GM18870 (cell line): ENCODE results near the gene LRFN4.

Experiments used
- ATAC-seq: cut with Tn5 transposase; IDR thresholded peaks from one replicate; pipeline ENCODE4 v1.9.1; 2021; ENCODE audit warnings: moderate library complexity; ENCODE audit not compliant: unreplicated experiment

LRFN4 gene

GRCh38 chr11:66887526-66887925 lies 30.7 kb downstream of the LRFN4 start:
- ATAC-seq = no peak

DNA sequence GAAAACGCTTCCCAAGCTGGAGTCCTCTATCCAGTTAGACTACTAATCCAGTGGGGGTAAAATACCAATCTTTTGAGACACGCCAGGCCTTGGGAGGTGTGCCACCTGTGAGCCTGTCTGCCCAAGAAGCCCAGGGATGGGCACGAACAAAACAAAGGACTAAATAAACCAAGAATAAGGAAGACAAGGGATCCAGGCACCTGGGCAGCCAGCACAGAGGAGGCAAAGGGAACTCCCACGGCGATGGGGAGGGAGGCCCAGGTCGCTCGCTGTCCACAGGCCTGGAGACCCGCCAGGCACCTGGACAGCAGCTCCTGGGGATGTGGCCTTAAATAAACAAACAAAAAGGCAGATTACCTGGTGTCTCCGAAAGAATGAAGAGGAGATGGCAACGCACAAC lies 31.4 kb downstream of the LRFN4 start:
- no peak for ATAC-seq

- ATAC-seq = no peak
Measured at GRCh38 chr11:66889960-66890359, 33.1 kb downstream of the LRFN4 start.

DNA sequence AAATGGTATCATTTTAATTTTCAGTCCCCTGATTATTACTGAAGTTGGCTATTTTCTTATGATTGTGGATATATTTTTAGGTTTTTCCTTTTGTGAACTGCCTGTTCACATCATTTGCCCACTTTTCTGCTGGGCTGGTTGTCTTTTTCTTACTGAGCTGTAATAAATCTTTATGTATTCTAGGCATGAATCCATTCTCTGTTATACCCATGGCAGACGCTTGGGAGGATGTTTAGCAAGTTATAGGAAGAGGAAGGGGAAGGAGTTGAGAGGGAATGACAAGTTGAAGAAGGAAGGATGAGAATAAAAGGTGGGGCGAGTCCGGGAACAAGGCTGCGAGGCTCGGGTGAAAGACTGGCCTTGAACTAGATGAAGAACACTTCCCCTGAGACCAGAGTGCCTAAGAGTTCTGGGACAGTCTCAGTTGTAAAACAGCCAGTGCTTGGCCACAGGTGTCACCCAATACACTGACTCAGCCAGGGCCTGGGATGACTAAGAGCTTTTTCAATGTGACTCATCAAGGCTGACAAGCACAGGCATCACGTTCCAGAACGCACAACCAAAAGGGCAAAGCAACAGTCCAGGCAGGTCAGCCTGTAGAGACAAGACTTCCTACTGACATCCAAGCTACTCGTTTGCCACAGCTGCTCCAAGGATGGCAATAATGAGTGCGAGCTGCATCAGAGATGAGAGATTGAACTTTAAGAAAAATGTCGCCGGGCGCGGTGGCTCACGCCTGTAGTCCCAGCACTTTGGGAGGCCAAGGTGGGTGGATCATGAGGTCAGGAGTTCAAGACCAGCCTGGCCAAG lies 35.2 kb downstream of the LRFN4 start:
- peak; percentile 80 for ATAC-seq

DNA sequence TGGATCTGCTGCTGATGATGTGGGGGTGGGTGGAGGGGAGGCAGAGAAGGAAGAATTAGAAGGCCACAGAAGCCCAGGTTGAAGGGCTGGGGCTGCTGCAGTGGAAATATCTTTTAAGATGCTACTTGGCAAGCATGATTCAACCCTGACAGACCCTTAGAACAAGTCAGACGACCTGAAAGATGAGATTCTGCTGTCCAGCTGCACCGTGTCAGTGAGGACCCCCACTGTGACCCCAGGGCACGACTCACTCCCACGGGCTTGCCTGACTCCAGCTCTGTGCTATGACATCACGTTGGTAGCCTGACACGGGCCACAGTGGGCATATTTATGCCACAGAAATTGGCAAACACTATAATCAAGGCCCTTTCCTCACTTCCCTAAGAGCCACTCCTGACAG lies 36.0 kb downstream of the LRFN4 start:
- ATAC-seq = no peak

DNA sequence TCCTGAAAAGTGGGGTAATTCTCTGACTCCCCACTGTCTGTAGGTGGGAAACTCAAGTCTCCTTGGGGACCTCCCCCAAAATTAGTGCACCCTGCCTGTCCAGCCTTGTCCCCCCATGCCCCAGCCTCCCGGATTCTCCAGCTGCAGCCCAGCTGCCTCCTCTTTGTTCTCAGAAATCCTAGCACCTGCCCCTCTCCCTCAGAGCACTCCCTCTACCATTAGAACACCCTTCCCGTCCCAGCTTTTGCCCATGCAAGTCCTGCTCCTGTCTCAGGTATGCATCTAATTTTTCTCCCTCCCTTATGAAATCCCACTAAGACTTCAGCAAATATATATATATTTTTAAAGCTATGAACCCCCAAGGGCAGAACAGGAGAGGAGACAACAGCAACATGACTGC lies 37.3 kb downstream of the LRFN4 start:
- ATAC-seq = no peak

- no peak for ATAC-seq
Measured at GRCh38 chr11:66901964-66902390, 45.1 kb downstream of the LRFN4 start.

GRCh38 chr11:66902486-66903177 lies 45.8 kb downstream of the LRFN4 start:
- no peak for ATAC-seq

DNA sequence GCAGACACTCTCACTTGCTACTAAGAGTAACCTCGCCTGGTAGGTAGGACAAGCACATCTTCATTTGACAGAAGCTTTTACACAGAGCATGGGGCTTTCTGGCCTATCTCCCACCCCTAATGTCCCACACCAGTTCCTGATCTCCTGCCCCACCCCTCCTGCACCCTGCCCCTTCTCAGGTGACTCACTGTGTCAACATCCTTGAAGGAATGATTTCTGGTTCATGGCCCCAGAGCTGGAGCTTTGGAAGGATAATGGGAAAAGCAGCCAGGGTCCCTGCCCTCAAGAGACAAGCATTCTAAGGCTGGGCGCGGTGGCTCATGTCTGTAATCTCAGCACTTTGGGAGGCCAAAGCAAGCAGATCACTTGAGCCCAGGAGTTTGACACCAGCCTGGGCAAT lies 47.2 kb downstream of the LRFN4 start:
- ATAC-seq = no peak

DNA sequence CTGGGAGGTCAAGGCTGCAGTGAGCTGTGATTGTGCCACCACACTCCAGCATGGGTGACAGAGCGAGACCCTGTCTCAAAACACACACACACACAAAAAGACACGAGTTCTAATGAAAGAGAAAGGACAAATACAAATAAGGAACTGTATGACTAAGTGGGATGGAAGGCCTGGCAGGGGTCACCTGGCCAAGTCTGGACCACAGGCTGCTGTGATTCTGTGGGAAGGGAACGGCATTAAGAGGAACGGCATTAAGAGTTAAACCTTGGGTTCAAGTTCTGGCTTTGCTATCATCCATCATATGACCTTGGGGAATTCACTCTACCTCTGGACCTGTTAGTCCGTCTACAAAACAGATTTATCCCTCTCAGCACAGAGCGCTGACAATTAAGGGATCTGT lies 47.7 kb downstream of the LRFN4 start:
- ATAC-seq = no peak

DNA sequence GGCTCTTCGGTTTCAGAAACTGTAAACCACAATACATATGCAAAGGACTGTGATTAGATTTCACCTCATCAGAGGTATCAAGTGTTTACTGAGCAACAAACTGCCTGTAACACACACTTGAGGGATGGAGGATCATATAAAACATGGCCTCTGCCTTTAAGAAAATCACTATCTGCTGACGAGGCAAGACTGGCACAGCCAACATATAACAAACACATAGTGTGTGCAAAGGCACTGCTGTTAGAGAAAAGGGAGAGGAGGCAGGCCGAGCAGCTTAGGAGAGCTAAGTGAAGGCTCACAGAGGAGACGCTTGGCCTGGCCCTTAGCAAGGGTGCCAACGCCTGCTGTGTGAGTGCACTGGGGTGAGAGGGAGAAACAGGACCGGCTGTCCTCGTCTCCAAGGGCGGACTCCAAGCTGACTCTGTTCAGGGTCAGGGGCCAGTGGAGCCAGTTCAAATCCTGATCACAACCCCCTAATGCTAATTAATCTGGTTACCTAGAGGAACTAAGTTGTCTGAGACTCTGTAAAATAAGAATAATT lies 48.2 kb downstream of the LRFN4 start:
- no peak for ATAC-seq

DNA sequence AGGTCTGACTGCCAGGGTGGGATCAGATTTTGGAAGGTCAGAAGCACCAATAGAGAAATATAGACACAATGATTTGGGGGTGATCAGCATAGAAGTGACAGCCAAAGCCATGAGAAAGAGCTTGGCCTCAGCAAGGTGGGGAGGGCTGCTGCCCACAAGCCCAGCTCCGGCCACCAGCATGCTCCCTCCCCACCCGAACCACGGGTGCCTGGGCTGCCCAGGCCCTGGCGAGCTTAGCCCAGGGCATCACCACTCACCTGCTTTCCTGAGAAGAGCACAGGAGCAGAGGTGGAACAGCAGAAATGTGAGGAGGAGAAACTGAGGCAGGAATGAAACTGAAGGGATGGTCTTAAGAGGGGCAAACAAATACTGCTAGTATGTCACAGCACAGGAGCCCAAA lies 48.8 kb downstream of the LRFN4 start:
- ATAC-seq = no peak

DNA sequence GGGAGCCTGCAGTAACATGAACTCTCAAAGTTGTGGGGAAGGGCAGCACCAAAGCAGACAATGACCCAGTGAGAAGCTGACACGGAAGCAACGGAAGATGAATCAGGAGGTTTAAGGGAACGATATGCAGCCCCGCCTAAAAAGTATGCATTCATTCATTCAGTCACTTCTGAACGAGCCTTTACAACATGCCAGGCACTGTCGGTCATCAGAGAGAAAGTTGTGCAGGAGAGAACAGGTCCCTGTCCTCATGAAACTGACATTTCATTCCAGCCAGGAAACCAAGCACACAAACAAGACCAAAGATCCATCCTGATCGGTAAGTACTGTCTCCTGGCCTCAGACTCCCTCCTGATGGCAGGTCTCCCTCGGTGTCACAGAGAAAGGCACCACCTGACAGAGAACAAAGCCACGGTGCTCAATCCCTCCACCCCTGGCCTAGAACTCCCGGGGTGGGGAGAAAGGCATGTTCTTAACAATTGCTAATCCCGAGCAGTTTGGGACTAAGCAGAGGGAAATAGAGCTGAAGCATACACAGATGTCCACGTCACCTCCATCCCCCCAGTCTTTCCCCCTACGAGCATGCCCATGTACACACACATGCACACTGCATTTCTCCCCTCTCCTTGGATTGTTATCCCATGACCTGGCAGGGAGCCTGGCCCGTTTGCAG lies 49.3 kb downstream of the LRFN4 start:
- no peak for ATAC-seq

DNA sequence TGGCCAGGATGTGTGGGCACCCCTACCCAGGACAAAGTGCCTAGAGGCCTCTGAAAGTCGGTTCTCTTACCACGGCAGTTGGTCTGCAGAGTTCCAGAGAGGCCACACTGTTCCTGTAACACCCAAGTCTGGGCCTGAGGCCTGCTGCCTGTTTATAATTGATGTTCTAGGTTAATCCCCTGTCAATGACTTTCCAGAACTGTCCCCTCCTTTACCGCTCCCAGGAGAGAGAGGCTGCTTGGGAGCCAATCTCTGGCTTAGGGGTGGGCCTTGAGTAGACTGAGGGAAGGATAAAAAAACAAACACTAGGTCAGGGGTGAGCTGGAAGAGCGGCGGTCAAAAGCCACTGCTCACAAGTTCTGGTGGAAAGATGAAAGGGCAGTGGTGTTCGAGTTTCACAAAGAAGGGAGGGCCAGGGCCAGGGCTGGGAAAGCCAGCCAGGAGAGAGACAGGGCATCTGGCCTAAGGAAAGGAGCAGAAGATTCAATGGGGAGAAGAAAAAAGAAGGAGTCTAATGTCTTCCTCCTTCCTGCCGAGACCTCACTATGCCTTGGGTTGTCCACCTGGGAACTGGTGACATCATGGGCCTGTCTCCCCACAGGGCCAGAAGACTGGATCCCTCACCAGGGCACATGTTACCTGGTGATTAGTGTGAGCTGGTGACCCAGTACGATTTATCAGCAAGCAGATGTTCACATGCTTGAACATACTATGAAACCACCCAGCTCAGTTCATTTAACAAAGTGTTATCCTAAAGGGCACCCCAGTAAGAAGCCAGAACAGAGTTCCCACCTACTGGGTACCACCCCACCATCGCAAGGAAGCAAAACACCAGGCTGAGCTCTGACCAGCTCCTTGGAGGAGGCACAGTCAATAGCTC lies 51.1 kb downstream of the LRFN4 start:
- ATAC-seq = no peak

DNA sequence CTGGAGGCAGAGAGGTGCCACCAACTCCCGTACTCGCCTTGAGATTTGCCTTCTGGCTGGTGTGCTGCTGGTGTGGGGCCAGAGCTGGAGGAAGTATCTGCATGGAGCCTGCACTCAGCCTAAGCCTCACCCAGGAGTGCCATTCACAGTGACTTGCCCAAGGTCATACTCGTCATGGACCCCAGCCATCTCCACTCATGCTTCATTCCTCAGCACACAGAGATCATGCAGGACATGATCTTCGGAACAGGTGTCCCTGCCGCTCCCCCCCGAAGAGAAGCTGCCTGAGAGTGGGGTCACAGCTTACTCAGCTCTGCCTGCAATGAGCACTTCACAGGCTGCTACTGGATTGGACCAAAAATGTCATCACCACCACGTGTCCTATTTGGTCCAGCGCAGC lies 52.3 kb downstream of the LRFN4 start:
- ATAC-seq = no peak

DNA sequence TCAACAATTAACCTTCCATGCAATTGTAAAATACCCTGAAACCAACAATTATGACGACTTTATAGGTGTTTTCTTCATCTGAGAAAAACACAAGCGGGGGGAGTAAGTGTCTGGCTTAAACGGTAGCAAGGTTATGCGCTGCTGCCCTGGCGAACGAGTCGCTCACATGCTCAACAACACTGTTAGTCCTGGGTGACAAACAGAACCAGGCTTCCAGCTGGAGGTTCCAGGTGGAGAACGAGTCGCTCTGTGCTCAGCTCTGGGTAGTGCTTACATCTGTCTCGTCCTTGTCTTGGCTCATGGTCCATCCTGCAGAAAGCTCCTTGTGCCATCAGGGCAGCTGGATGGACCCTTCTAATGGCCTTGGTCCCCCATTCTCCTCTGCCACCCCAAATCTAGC lies 53.2 kb downstream of the LRFN4 start:
- ATAC-seq = no peak
